Measurements from ENCODE around the gene DDI1.

GRCh38 chr11:103994518-103994917 lies 41.9 kb upstream of the DDI1 start:
- TF ChIP-seq POU5F1 (IDR thresholded peaks at IDR 0.05; ENCODE audit: borderline replicate concordance, low read depth, low read length, partially characterized antibody) (no peak), PYGO2 (tag; IDR thresholded peaks at IDR 0.05) (no peak)
